ENCODE results near the gene CACNG6.

CACNG6 gene

GRCh38 chr19:53980539-53981375 is 10.7 kb upstream of the CACNG6 start:
- peaks cover 20 to 23% of the 10 kb centered on the region in 2 donors for H3K4me1 Mint-ChIP-seq (ENCODE audit: low read depth in 2 of 2)
- no peak for ATAC-seq (replicated peaks)
- peaks cover 53 to 59% of the 10 kb centered on the region in 2 donors for H3K27me3 Mint-ChIP-seq
- no peak overlapping the region for H3K27ac Mint-ChIP-seq
- peaks cover 3% of the 10 kb centered on the region for H3K36me3 Mint-ChIP-seq (ENCODE audit: insufficient read depth)
- DNase-seq, result no peak
- H3K9me3 Mint-ChIP-seq, result peaks cover 0 to 9% of the 10 kb centered on the region in 2 donors
- peak overlapping the region; percentile 39 to 56 for H3K4me3 Mint-ChIP-seq

GRCh38 chr19:53981376-53981951 is 10.0 kb upstream of the CACNG6 start:
- H3K9me3 Mint-ChIP-seq, result peaks cover 0 to 9% of the 10 kb centered on the region in 2 donors
- peak overlapping the region; percentile 52 to 56 for H3K4me3 Mint-ChIP-seq
- peaks cover 20 to 23% of the 10 kb centered on the region in 2 donors for H3K4me1 Mint-ChIP-seq (ENCODE audit: low read depth in 2 of 2)
- H3K36me3 Mint-ChIP-seq (ENCODE audit: insufficient read depth), result peaks cover 3% of the 10 kb centered on the region
- peaks cover 47 to 53% of the 10 kb centered on the region in 2 donors for H3K27me3 Mint-ChIP-seq
- ATAC-seq (replicated peaks) (no peak), DNase-seq (no peak)
- H3K27ac Mint-ChIP-seq, result no peak overlapping the region

GRCh38 chr19:53982001-53982451 is 9.4 kb upstream of the CACNG6 start:
- Mint-ChIP-seq H3K27ac (no peak overlapping the region), H3K4me1 (ENCODE audit: low read depth in 2 of 2) (peaks cover 20 to 23% of the 10 kb centered on the region in 2 donors), H3K27me3 (peaks cover 41 to 48% of the 10 kb centered on the region in 2 donors), H3K9me3 (peaks cover 0 to 9% of the 10 kb centered on the region in 2 donors), H3K36me3 (ENCODE audit: insufficient read depth) (peaks cover 3% of the 10 kb centered on the region), H3K4me3 (peak overlapping the region; percentile 52 to 56)
- ATAC-seq (replicated peaks) (no peak), DNase-seq (no peak)

GRCh38 chr19:53982611-53983010 is 8.8 kb upstream of the CACNG6 start:
- DNase-seq, result no peak
- Mint-ChIP-seq H3K4me3 (no peak overlapping the region), H3K36me3 (ENCODE audit: insufficient read depth) (peaks cover 3% of the 10 kb centered on the region), H3K27me3 (peaks cover 35 to 42% of the 10 kb centered on the region in 2 donors), H3K4me1 (ENCODE audit: low read depth in 2 of 2) (peaks cover 17 to 21% of the 10 kb centered on the region in 2 donors), H3K27ac (no peak overlapping the region), H3K9me3 (peaks cover 0 to 9% of the 10 kb centered on the region in 2 donors)
- peak; percentile 35 for ATAC-seq (replicated peaks)

- DNase-seq (no peak), ATAC-seq (replicated peaks) (no peak)
- Mint-ChIP-seq H3K27ac (no peak overlapping the region), H3K27me3 (peaks cover 30 to 31% of the 10 kb centered on the region in 2 donors), H3K36me3 (ENCODE audit: insufficient read depth) (peaks cover 3% of the 10 kb centered on the region), H3K9me3 (peaks cover 0 to 9% of the 10 kb centered on the region in 2 donors), H3K4me3 (no peak overlapping the region), H3K4me1 (ENCODE audit: low read depth in 2 of 2) (peaks cover 13 to 18% of the 10 kb centered on the region in 2 donors)
These were observed 7.8 kb upstream of the CACNG6 start for GRCh38 chr19:53983457-53984289.

GRCh38 chr19:53985863-53986262 is 5.6 kb upstream of the CACNG6 start:
- H3K9me3 Mint-ChIP-seq, result peaks cover 0 to 2% of the 10 kb centered on the region in 2 donors
- H3K27me3 Mint-ChIP-seq, result peaks cover 9 to 14% of the 10 kb centered on the region in 2 donors
- H3K27ac Mint-ChIP-seq, result no peak overlapping the region
- H3K4me3 Mint-ChIP-seq, result no peak overlapping the region
- ATAC-seq (replicated peaks) (no peak), DNase-seq (no peak)
- no peaks in the 10 kb centered on the region for H3K36me3 Mint-ChIP-seq (ENCODE audit: insufficient read depth)
- H3K4me1 Mint-ChIP-seq (ENCODE audit: low read depth in 2 of 2), result peaks cover 3 to 4% of the 10 kb centered on the region in 2 donors

- Mint-ChIP-seq H3K36me3 (ENCODE audit: insufficient read depth) (no peaks in the 10 kb centered on the region), H3K27me3 (peaks cover 24% of the 10 kb centered on the region in 2 donors), H3K4me3 (no peak overlapping the region), H3K4me1 (ENCODE audit: low read depth in 2 of 2) (peaks cover 0 to 4% of the 10 kb centered on the region in 2 donors), H3K9me3 (no peaks in the 10 kb centered on the region), H3K27ac (no peak overlapping the region)
- DNase-seq, result no peak
- ATAC-seq (replicated peaks), result no peak
These were observed 2.5 kb upstream of the CACNG6 start for GRCh38 chr19:53988981-53989380.

GRCh38 chr19:53989600-53990533 is 1.6 kb upstream of the CACNG6 start:
- Mint-ChIP-seq H3K4me1 (ENCODE audit: low read depth in 2 of 2) (peaks cover 0 to 4% of the 10 kb centered on the region in 2 donors), H3K4me3 (no peak overlapping the region), H3K9me3 (no peaks in the 10 kb centered on the region), H3K27ac (no peak overlapping the region), H3K36me3 (ENCODE audit: insufficient read depth) (no peaks in the 10 kb centered on the region), H3K27me3 (peaks cover 33% of the 10 kb centered on the region in 2 donors)
- DNase-seq (no peak), ATAC-seq (replicated peaks) (no peak)

- ATAC-seq (replicated peaks) (no peak), DNase-seq (no peak)
- no peaks in the 10 kb centered on the region for H3K9me3 Mint-ChIP-seq
- peak overlapping the region; percentile 49 to 61 for H3K4me3 Mint-ChIP-seq
- peaks cover 49 to 52% of the 10 kb centered on the region in 2 donors for H3K27me3 Mint-ChIP-seq
- H3K36me3 Mint-ChIP-seq (ENCODE audit: insufficient read depth), result no peaks in the 10 kb centered on the region
- H3K27ac Mint-ChIP-seq, result peak overlapping the region in 1 of 2 donors; percentile 21
- H3K4me1 Mint-ChIP-seq (ENCODE audit: low read depth in 2 of 2), result peaks cover 0 to 4% of the 10 kb centered on the region in 2 donors
These were observed 774 bp downstream of the CACNG6 start for GRCh38 chr19:53992211-53992610.

GRCh38 chr19:53992815-53993214 is 1.4 kb downstream of the CACNG6 start:
- no peak for DNase-seq
- Mint-ChIP-seq H3K27me3 (peaks cover 56 to 58% of the 10 kb centered on the region in 2 donors), H3K4me3 (no peak overlapping the region), H3K4me1 (ENCODE audit: low read depth in 2 of 2) (peaks cover 0 to 4% of the 10 kb centered on the region in 2 donors), H3K36me3 (ENCODE audit: insufficient read depth) (no peaks in the 10 kb centered on the region), H3K9me3 (no peaks in the 10 kb centered on the region), H3K27ac (no peak overlapping the region)
- ATAC-seq (replicated peaks), result no peak

GRCh38 chr19:53993448-53993847 is 2.0 kb downstream of the CACNG6 start:
- Mint-ChIP-seq H3K9me3 (no peaks in the 10 kb centered on the region), H3K4me3 (no peak overlapping the region), H3K27me3 (peaks cover 60 to 62% of the 10 kb centered on the region in 2 donors), H3K27ac (no peak overlapping the region), H3K4me1 (ENCODE audit: low read depth in 2 of 2) (peaks cover 0 to 4% of the 10 kb centered on the region in 2 donors), H3K36me3 (ENCODE audit: insufficient read depth) (no peaks in the 10 kb centered on the region)
- DNase-seq (no peak), ATAC-seq (replicated peaks) (no peak)

GRCh38 chr19:53994811-53995210 is 3.4 kb downstream of the CACNG6 start:
- peaks cover 64 to 76% of the 10 kb centered on the region in 2 donors for H3K27me3 Mint-ChIP-seq
- H3K27ac Mint-ChIP-seq, result no peak overlapping the region
- H3K4me1 Mint-ChIP-seq (ENCODE audit: low read depth in 2 of 2), result peaks cover 0 to 4% of the 10 kb centered on the region in 2 donors
- no peak overlapping the region for H3K4me3 Mint-ChIP-seq
- no peak for ATAC-seq (replicated peaks)
- H3K9me3 Mint-ChIP-seq, result no peaks in the 10 kb centered on the region
- H3K36me3 Mint-ChIP-seq (ENCODE audit: insufficient read depth), result no peaks in the 10 kb centered on the region
- DNase-seq, result no peak
